GM19463 (cell line): ENCODE measurements around the gene INPP4B.
"Not testable (repeated sequence)": the region's sequence is repeated elsewhere in the genome, so short reads cannot be mapped to it uniquely, and the experiment has no call there.

Experiments used
- ATAC-seq: cut with Tn5 transposase; IDR thresholded peaks from one replicate; pipeline ENCODE4 v1.9.1; 2021; ENCODE audit warnings: mild to moderate bottlenecking, moderate library complexity; ENCODE audit not compliant: unreplicated experiment

INPP4B gene

GRCh38 chr4:142549726-142550463, 296.2 kb downstream of the INPP4B start:
- ATAC-seq, result no peak

GRCh38 chr4:142549248-142549647, 296.9 kb downstream of the INPP4B start:
- ATAC-seq, result no peak

GRCh38 chr4:142548491-142548890, 297.6 kb downstream of the INPP4B start:
- no peak for ATAC-seq

GRCh38 chr4:142547974-142548373, 298.1 kb downstream of the INPP4B start:
- no peak for ATAC-seq

GRCh38 chr4:142544594-142544993, 301.5 kb downstream of the INPP4B start:
- ATAC-seq, result no peak

GRCh38 chr4:142544039-142544438, 302.1 kb downstream of the INPP4B start:
- no peak for ATAC-seq

GRCh38 chr4:142540483-142540804, 305.7 kb downstream of the INPP4B start:
- no peak for ATAC-seq

GRCh38 chr4:142539796-142540482, 306.2 kb downstream of the INPP4B start:
- ATAC-seq, result no peak

- ATAC-seq, result no peak
Measured at GRCh38 chr4:142535009-142535408, 311.1 kb downstream of the INPP4B start.

- ATAC-seq, result no peak
Measured at GRCh38 chr4:142532054-142532453, 314.0 kb downstream of the INPP4B start.

GRCh38 chr4:142530728-142531127, 315.4 kb downstream of the INPP4B start:
- ATAC-seq, result no peak

- no peak for ATAC-seq
Measured at GRCh38 chr4:142528433-142528832, 317.7 kb downstream of the INPP4B start.

- no peak for ATAC-seq
Measured at GRCh38 chr4:142523111-142523510, 323.0 kb downstream of the INPP4B start.

- no peak for ATAC-seq
Measured at GRCh38 chr4:142519342-142519741, 326.8 kb downstream of the INPP4B start.

- ATAC-seq, result no peak
Measured at GRCh38 chr4:142516686-142517526, 329.2 kb downstream of the INPP4B start.

- no peak for ATAC-seq
Measured at GRCh38 chr4:142512161-142512560, 333.9 kb downstream of the INPP4B start.

GRCh38 chr4:142509881-142510280, 336.2 kb downstream of the INPP4B start:
- ATAC-seq, result no peak

GRCh38 chr4:142509381-142509780, 336.7 kb downstream of the INPP4B start:
- ATAC-seq, result not testable (repeated sequence)

- ATAC-seq, result no peak
Measured at GRCh38 chr4:142500966-142501365, 345.1 kb downstream of the INPP4B start.

GRCh38 chr4:142497606-142498005, 348.5 kb downstream of the INPP4B start:
- ATAC-seq, result no peak

GRCh38 chr4:142493255-142494110, 352.6 kb downstream of the INPP4B start:
- ATAC-seq, result no peak
